OCI-LY3 (cell line): ENCODE results near the gene RUNX2.

ENCODE experiments used
- EZH2phosphoT487 ChIP-seq: fragments of 200-600 bp; shearing (Covaris generic); IDR thresholded peaks from 2 replicates; pipeline ENCODE4 v1.6.1; 2018; ENCODE audit warnings: antibody characterized with exemption, mixed run types, low read depth
- TF ChIP-seq, protein P1 (sequence below): fragments of 200-600, 300-600 bp; sonication (generic); IDR thresholded peaks from 2 replicates; pipeline ENCODE4 v1.5.1; 2014; ENCODE audit warnings: antibody characterized with exemption, low read length, low read depth

DNA sequence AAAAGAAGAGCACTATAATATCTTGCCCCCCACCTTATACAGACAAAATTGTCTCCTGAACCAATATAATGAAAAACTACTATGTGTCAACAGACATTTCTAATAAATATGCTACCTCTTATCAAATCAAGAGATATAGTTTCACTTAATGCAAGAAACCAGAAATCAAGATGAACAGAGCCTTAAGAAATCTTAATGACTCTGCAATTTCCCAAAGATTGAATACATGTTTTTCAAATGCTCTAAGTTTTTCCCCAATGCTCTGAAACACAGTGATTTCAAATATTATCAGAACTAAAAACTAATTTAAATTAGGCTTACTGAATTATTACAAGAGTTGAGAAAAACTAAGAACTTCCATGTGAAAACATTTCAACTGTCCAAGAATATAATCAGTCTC is 36.3 kb downstream of the RUNX2 start:
- TF ChIP-seq, protein P1, sequence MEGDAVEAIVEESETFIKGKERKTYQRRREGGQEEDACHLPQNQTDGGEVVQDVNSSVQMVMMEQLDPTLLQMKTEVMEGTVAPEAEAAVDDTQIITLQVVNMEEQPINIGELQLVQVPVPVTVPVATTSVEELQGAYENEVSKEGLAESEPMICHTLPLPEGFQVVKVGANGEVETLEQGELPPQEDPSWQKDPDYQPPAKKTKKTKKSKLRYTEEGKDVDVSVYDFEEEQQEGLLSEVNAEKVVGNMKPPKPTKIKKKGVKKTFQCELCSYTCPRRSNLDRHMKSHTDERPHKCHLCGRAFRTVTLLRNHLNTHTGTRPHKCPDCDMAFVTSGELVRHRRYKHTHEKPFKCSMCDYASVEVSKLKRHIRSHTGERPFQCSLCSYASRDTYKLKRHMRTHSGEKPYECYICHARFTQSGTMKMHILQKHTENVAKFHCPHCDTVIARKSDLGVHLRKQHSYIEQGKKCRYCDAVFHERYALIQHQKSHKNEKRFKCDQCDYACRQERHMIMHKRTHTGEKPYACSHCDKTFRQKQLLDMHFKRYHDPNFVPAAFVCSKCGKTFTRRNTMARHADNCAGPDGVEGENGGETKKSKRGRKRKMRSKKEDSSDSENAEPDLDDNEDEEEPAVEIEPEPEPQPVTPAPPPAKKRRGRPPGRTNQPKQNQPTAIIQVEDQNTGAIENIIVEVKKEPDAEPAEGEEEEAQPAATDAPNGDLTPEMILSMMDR: no peak
- no peak for TF ChIP-seq EZH2phosphoT487
